Coronary artery (tissue), 2 donors: Measurements from ENCODE around the gene MRPS9.

Experiments
- DNase-seq: peaks from one replicate; pipeline ENCODE4 v3.0.0-alpha.2; 2017; ENCODE audit warnings: low spot score
- H3K27ac ChIP-seq, 2 donors: fragments of 200-600 bp; sonication (generic); one replicate each; pipeline ENCODE4 v1.5.1; 2016 to 2019
- H3K4me3 ChIP-seq: fragments of 200-600 bp; sonication (generic); 2 replicates; pipeline ENCODE4 v1.5.1; 2016; ENCODE audit warnings: mild to moderate bottlenecking, moderate library complexity
- CTCF ChIP-seq: fragments of 200-600 bp; sonication (generic); IDR thresholded peaks from one replicate; pipeline ENCODE4 v1.5.1; 2019; ENCODE audit warnings: antibody characterized with exemption

Gene MRPS9

GRCh38 chr2:105062158-105062557, 24.3 kb downstream of the MRPS9 start:
- no peak overlapping the region for H3K4me3 ChIP-seq
- no peak for TF ChIP-seq CTCF
- DNase-seq, result no peak

GRCh38 chr2:105068387-105068786, 30.5 kb downstream of the MRPS9 start:
- Histone ChIP-seq H3K4me3 (no peak overlapping the region), H3K27ac (no peak overlapping the region)
- no peak for TF ChIP-seq CTCF
- no peak for DNase-seq

More at GRCh38 chr2:105062158-105062557, 24.3 kb downstream of the MRPS9 start:
- no peak overlapping the region for H3K27ac ChIP-seq

GRCh38 chr2:105068875-105069274, 31.0 kb downstream of the MRPS9 start:
- DNase-seq, result no peak
- Histone ChIP-seq H3K4me3 (no peak overlapping the region), H3K27ac (no peak overlapping the region)
- no peak for TF ChIP-seq CTCF

- no peak for TF ChIP-seq CTCF
Measured at GRCh38 chr2:105070010-105070865, 32.4 kb downstream of the MRPS9 start.

GRCh38 chr2:105071379-105071778, 33.5 kb downstream of the MRPS9 start:
- H3K4me3 ChIP-seq, result no peak overlapping the region
- TF ChIP-seq CTCF, result no peak
- no peak for DNase-seq
- no peak overlapping the region for H3K27ac ChIP-seq

More at GRCh38 chr2:105070010-105070865, 32.4 kb downstream of the MRPS9 start:
- H3K4me3 ChIP-seq, result no peak overlapping the region
- no peak overlapping the region for H3K27ac ChIP-seq
- no peak for DNase-seq

- no peak overlapping the region for H3K27ac ChIP-seq
- no peak for TF ChIP-seq CTCF
- H3K4me3 ChIP-seq, result no peak overlapping the region
- DNase-seq, result no peak
Measured at GRCh38 chr2:105072039-105072438, 34.2 kb downstream of the MRPS9 start.

- H3K27ac ChIP-seq, result no peak overlapping the region
- no peak for DNase-seq
- H3K4me3 ChIP-seq, result no peak overlapping the region
- no peak for TF ChIP-seq CTCF
Measured at GRCh38 chr2:105073591-105073990, 35.7 kb downstream of the MRPS9 start.
